Brain microvascular endothelial cell (primary cell): ENCODE measurements around the gene CACNA1I.

Experiments used
- DNase-seq: peaks from one replicate; pipeline ENCODE4 v3.0.0-alpha.2; 2020
- H3K27ac ChIP-seq: fragments of 250-450 bp; sonication (Bioruptor Pico); 2 replicates; pipeline ENCODE4 v1.5.1; 2020; ENCODE audit warnings: mild to moderate bottlenecking, moderate library complexity
- H3K27me3 ChIP-seq: fragments of 250-450 bp; sonication (Bioruptor Pico); replicated peaks from 2 replicates; pipeline ENCODE4 v1.5.1; 2020; ENCODE audit warnings: mild to moderate bottlenecking
- H3K36me3 ChIP-seq: fragments of 250-450 bp; sonication (Bioruptor Pico); replicated peaks from 2 replicates; pipeline ENCODE4 v1.5.1; 2020; ENCODE audit warnings: mild to moderate bottlenecking
- H3K4me3 ChIP-seq: 2 replicates; pipeline ENCODE4 v1.5.1; 2011; ENCODE audit warnings: low read depth, mild to moderate bottlenecking, control low read depth, low read length, moderate library complexity
- in situ Hi-C: cut with HindIII; loops from 2 replicates; pipeline ENCODE4 v1.10.0; 2017; ENCODE audit warnings: low sequenced_read_pairs, low pct_ligation_motif_present
- TF ChIP-seq, protein P1 (sequence below): IDR thresholded peaks from 2 replicates; pipeline ENCODE4 v1.5.1; 2011; ENCODE audit warnings: low read depth, mild to moderate bottlenecking, moderate library complexity, low read length, control low read depth, inconsistent platforms; ENCODE audit errors: missing control alignments

The CACNA1I gene

GRCh38 chr22:39724390-39724789 is 153.8 kb downstream of the CACNA1I start:
- in situ Hi-C loops = no loop called here
- TF ChIP-seq, protein P1, sequence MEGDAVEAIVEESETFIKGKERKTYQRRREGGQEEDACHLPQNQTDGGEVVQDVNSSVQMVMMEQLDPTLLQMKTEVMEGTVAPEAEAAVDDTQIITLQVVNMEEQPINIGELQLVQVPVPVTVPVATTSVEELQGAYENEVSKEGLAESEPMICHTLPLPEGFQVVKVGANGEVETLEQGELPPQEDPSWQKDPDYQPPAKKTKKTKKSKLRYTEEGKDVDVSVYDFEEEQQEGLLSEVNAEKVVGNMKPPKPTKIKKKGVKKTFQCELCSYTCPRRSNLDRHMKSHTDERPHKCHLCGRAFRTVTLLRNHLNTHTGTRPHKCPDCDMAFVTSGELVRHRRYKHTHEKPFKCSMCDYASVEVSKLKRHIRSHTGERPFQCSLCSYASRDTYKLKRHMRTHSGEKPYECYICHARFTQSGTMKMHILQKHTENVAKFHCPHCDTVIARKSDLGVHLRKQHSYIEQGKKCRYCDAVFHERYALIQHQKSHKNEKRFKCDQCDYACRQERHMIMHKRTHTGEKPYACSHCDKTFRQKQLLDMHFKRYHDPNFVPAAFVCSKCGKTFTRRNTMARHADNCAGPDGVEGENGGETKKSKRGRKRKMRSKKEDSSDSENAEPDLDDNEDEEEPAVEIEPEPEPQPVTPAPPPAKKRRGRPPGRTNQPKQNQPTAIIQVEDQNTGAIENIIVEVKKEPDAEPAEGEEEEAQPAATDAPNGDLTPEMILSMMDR = no peak
- Histone ChIP-seq H3K36me3 (no peaks in the 10 kb centered on the region), H3K27ac (no peak overlapping the region), H3K27me3 (peaks cover 10% of the 10 kb centered on the region), H3K4me3 (no peak overlapping the region)
- DNase-seq = no peak

DNA sequence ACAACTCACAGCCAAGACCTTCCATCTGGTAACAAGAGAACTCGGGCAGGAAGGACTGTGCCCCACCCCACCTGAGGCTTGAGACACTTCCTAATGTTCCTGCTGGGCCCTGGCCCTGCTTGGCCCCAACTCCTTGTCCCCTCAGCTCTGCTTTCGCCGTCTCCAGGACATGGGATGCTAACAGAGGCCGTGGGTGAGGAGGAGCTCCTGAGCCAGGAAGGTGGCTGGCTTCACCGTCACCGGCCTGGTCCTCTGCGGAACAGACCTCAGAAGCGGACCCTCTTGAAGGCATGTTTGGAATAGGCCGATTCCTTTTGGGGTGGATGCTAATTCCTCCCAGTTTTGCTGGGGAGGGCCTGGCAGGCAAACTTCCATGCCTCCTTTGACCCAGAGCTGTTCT is 154.3 kb downstream of the CACNA1I start:
- Histone ChIP-seq H3K36me3 (no peaks in the 10 kb centered on the region), H3K4me3 (no peak overlapping the region), H3K27me3 (peaks cover 10% of the 10 kb centered on the region), H3K27ac (no peak overlapping the region)
- no peak for DNase-seq
- in situ Hi-C loops = no loop called here
- TF ChIP-seq, protein P1 = no peak

GRCh38 chr22:39725351-39726035 is 154.9 kb downstream of the CACNA1I start:
- H3K27ac ChIP-seq = no peak overlapping the region
- H3K4me3 ChIP-seq = no peak overlapping the region
- no peak for DNase-seq
- no peaks in the 10 kb centered on the region for H3K36me3 ChIP-seq
- TF ChIP-seq, protein P1 = no peak
- in situ Hi-C loops = no loop called here
- peaks cover 10% of the 10 kb centered on the region for H3K27me3 ChIP-seq

DNA sequence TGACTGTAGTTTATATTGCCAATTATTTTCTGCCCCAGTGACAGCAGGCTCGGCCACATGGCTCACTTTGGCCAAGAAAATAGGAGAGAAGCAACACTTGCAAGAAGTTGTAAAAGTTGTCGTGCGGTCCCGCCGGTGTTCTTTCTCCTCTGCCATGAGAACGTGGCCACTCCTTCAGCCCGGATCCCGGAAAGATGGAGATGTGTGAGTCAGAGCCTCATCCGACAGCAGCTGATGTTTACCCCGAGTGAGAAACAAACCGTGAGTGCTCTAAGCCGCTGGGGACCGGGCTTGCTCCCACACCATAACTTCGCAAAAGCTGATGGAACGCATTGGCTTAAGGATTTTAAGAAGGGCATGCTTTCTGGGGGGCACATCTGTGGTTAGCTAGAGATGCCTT is 157.0 kb downstream of the CACNA1I start:
- TF ChIP-seq, protein P1 = no peak
- Histone ChIP-seq H3K27me3 (peaks cover 13% of the 10 kb centered on the region), H3K36me3 (no peaks in the 10 kb centered on the region), H3K27ac (no peak overlapping the region), H3K4me3 (no peak overlapping the region)
- DNase-seq = peak; percentile 3
- in situ Hi-C loops = no loop called here

DNA sequence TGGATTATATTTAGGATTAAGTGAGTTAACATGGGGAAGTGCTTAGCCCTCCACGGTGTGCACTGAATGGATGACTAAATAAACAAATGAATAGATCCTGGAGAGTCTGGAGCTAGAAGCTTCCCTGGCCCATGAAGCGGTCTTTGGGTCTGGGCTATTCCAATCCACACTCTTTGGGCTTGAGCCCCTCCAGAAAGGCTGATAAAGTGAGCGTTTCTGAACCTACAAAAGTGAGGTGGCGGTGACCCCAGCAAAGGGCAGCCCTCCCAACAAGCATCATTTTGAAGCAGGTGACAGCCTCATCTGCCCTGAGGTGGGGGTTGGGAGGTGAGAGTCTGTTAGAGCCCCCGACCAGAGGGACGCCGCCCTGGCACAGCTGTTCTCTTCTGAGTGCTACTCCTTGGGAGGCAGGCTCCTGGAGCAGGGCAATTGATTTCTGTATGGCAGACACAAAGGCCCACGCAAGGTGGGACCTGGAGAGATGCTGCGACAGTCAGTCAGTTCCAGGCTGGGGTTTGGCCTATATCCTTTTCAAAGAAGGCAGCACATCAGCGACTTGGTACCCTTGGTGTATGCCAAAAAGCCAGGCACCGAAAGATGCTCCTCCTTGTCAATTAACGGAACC is 157.8 kb downstream of the CACNA1I start:
- in situ Hi-C loops = no loop called here
- no peak overlapping the region for H3K4me3 ChIP-seq
- H3K27ac ChIP-seq = no peak overlapping the region
- TF ChIP-seq, protein P1 = no peak
- DNase-seq = no peak
- no peaks in the 10 kb centered on the region for H3K36me3 ChIP-seq
- H3K27me3 ChIP-seq = peaks cover 14% of the 10 kb centered on the region
